Measurements from ENCODE around the gene TENM4.

GRCh38 chr11:78856211-78856610, 584.6 kb downstream of the TENM4 start:
- no peak for TF ChIP-seq BHLHE40 (IDR thresholded peaks at IDR 0.05; ENCODE audit: borderline replicate concordance)
- no peak for TF ChIP-seq SUZ12 (IDR thresholded peaks at IDR 0.05)
- TF ChIP-seq FOXA1 (IDR thresholded peaks at IDR 0.05), result no peak

All from HEK293T (cell line).